ENCODE measurements around the gene CFAP299.
"Not testable (repeated sequence)": the region's sequence is repeated elsewhere in the genome, so short reads cannot be mapped to it uniquely, and the experiment has no call there.

CFAP299 gene

DNA sequence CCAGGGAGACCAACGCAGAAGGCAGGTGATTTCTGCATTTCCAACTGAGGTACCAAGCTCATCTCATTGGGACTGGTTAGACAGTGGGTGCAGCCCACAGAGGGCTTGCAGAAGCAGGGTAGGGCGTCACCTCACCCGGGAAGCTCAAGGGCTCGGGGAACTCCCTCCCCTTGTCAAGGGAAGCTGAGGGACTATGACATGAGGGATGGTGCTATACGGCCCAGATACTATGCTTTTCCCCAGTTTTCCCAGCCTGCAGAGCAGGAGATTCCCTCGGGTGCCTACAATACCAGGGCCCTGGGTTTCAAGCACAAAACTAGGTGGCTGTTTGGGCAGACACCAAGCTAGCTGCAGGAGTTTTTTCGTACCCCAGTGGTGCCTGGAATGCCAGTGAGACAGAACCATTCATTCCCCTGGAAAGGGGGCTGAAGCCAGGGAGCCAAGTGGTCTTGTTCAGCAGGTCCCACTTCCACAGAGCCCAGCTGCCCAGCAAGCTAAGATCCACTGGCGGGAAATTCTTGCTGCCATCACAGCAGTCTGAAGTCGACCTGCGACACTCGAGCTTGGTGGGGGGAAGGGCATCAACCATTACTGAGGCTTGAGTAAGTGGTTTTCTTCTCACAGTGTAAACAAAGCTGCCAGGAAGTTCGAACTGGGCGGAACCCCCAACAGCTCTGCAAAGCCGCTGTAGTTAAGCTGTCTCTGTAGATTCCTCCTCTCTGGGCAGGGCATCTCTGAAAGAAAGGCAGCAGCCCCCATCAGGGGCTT is 103.9 kb downstream of the CFAP299 start:
- not testable (repeated sequence) for DNase-seq

DNA sequence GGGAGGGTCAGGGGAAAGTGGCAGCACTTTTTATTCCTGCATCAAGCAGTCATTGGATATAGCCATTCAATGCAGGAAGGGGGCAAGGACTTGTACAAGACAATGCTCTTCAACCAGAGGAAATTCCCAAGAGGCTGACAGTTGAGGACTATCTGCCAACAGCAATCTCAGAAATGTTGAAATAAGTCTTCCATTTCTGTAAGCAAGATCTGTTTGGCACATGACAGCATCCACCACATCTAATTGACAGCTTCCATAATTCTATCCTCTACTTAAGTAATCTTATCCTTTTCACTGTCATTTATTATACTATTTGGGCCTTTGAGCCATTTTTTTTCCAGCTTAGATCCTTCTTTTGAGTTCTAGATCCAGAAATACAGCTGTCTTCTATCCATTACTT is 110.7 kb downstream of the CFAP299 start:
- DNase-seq: no peak

DNA sequence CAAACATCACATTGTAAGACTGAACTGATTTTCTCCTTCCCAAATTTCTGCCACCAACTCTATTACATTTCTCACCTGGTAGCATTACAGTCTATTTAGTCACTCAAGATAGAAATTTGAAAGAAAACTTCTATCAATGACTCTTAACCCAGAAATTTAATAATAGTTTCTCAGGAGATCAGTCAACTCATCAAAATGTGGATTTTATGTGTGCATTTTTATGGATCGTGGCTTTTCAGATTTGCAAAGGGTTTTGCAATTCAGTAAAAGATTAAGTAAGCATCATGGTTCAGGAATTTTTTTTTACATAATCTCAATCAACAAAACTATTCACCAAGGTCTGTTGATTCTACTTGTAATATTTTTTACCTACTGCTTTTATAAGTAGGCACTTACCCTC is 111.1 kb downstream of the CFAP299 start:
- DNase-seq: no peak

DNA sequence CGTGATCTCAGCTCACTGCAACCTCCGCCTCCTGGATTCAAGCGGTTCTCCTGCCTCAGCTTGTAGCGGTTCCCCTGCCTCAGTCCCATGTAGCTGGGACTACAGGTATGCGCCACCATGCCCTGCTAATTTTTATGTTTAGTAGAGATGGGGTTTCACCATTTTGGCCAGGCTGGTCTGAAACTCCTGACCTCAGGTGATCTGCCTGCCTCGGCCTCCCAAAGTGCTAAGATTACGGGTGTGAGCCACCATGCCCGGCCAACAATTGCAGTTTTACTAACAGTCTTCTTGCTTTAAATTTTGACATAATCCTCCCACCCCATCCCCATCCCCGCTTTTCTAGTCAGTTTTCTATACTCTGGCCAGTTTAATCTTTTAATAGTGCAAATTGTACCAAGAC is 112.0 kb downstream of the CFAP299 start:
- no peak for DNase-seq

DNA sequence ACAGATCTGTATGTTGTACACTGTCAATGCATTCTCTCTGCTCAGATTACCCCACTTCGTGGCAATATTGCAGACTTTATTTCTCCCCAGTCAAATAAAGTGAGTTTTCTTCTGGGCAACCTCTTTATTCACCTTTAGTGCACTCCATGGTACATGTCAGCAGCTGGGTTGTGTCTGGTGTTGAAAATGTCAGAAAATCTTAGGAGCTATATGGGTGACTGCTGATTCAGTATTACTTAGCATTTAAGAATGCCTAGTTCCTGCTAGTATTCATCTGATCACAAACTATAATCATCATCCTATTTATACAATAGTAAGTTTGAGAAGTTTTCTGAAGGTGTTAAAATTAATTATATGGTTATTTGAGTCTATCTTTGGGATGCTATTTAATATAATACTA is 112.5 kb downstream of the CFAP299 start:
- DNase-seq: no peak

DNA sequence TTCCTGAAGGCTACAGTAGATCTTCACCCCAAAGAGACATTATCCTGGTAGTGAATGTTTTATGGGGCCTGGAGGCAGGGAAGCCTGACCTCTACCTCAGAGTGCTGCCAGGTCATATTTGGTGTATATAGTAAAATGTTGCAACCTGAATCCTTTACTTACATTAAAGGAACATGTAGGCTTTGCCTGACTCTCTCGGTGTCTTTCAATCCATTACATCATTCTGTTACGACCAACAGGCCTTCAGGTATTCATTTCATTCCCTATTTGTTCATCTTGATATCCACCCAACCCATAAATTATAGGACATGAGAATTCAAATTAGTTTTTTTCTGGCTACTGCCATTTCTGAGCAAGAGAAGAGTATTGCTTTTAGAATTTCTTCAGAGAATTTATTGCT is 116.5 kb downstream of the CFAP299 start:
- no peak for DNase-seq

DNA sequence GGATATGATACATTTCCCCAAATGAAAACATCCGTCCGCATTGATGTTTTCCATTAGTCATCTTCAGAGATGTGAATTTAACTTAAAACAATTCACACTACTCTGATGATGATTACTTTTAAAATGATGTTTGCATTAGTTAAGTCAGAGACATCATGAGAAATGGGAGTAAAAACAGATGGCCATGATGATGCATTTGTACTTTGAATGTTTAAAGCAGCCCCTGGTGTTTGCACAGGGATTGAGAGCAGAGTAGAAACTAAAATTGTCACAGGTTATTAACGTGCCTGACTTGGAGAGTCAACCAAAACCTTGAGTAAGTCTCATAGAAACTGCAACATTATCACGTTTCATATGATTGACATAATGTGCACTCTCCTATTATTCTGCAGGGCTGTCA is 117.2 kb downstream of the CFAP299 start:
- DNase-seq: no peak

DNA sequence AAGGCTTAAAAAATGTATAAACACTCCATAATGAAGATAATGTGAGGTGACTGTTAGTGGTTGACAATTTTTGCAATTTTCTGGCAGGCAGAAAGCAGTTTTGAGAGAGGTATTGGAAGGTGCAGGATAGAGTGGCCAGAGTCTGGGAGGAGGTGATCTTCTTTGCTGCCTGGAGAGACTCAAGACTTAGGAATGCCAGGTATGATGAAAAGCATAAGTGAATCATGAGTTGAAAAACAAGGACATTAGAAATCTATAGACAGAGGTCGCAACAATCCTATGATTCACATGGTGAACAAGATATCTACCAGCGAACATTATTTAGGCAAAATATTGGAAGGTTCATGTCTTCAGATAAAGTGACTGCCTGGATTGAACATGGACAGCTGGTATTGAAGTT is 118.5 kb downstream of the CFAP299 start:
- DNase-seq: no peak

DNA sequence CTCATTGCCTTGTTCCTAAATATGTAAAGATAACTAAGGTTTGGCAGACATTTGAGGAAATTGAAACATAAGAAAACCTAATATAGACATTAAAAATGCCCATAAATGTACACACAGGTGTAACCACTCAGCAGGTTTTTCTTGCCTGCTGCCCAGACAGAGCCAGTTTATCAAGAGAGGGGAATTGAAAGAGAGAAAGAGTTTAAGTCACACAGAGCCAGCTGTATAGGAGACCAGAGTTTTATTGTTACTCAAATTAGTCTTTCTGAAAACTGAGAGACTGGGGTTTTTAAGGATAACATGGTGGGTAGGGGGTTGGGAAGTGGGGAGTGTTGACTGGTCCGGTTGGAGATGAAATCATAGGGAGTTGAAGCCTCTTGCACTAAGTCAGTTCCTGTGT is 119.0 kb downstream of the CFAP299 start:
- no peak for DNase-seq

DNA sequence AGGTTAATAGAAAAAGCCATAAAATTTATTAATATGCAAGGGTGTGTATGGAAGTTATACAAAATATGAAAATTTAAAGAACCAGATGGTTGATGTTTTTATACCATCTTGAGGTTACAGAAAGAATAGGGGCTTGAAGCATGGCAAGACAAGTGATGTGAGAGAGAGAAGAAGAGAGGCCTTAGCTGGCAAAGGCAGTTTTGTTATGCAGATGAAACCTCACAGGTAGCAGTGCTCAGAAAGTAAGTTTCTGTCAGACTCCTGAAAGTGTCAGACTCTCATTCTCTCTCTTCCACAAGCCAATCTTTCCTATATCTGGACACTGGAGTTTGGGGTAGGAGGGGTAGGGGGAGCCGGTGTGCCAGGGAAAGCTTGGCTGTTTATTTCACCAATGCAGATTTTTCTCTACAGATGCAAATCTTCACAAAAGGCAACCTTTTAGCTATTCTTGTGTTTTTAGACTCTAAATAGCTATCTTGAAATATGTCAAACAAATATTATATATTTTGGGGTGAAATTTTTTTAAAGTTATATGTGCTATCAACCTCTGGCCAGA is 124.5 kb downstream of the CFAP299 start:
- DNase-seq: no peak

DNA sequence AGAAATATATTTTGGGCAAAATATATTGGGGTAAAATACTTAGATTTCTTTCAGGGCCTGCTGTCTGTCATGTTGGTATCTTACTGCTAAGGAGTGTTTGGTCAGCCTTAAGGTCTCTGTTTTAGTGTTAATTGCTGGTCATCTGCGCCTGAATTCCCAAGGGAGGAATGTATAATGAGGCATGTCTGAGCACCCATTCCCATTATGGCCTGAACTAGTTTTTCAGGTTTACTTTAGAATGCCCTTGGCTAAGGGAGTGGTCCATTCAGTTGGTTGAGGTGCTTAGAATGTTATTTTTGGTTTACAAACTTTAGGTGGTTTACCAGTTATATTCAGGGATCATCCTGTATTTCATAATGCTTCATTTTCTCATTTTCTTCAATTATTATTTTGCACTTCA is 125.9 kb downstream of the CFAP299 start:
- no peak for DNase-seq

DNA sequence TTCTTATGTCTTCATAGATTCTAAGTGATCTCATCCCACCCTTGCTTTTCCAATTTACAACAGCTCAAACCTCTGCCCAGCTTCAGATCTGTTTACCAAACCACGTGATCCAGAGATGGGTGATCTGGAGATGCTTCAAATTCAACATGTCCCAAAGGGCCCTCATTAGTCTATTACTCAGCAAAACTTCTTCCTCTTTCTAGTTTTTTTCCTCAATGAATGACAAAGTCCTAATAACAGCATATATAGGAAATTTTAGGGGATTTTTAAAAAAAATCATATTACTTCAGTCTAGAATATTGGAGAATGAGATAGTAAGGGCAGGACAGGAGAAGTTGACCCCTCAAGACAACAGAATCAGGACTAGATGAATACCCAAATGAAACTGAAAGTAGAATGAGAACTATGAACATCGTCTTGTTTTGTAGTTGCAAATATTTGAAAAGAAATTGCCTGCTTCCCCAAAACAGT is 127.1 kb downstream of the CFAP299 start:
- DNase-seq: no peak

DNA sequence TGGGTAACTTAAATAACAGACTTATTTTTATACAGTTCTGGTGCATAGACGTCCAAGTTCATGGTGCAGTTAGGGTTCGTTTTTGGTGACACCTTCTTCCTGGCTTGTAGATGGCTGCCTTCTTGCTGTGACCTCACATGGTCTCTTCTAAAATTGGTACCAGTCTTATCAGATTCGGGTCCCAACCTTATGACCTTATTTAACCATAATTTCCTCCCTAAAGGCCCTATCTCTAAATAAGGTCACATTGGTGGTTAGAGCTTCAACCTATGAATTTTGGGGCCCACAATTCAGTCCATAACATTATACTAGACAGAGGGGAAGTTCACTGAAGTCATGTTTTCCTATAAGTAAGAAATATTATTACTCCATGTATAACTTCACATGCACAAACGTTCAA is 128.0 kb downstream of the CFAP299 start:
- DNase-seq: no peak

DNA sequence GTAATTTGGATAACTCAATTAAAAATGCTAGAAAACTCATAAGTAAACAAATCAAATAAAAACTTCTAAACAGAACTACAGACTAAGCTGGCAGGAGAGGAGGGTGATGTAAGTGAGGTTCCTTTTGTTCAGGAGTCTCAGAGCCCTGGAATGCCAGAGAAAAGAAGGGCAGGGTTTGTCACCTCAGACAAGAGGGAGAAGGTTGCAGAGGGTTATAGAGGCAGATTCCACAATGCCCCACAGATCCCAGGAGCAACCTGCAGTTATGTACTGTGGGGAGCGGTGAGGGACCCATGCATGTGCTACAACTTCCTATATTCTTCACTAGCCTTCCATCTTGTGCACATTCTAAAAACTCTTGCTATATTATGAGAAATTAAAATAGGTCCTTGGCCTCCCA is 129.7 kb downstream of the CFAP299 start:
- no peak for DNase-seq

DNA sequence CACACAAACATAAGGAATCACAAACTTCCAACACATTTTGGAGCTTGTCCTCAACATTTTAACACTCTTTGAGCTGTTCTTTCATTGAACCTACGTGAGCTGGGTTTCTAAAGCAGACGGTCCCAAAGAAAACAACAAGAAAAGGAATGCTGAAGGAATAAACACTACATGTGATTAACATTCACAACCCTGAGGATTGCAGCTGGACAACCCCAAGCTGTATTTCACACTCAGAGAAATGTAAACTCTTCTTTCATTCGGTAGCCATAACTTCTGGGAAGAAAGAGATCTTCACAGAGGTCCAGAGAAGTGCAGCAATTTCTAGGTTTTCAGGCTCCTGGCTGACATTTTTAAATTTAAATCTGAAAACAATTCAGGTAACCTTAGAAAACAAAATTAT is 130.2 kb downstream of the CFAP299 start:
- no peak for DNase-seq

DNA sequence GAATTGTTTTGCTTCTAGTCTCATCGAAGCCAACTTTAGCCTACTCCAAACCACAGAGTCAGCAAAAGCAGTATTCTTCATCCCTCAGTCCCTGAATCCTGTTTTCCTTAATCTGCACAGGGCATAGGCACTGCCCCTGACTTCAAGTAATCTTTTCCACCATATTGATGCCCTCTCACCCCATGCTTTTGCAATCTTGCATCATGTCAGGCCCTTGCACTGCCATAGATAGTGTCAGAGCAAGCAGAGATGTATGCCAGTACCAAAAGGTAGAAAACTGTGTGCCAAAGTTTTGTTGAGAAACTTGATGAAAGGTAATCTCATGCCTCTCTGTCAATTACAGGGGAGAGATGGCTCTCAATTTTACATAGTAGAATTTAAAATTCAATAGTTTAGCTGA is 131.1 kb downstream of the CFAP299 start:
- DNase-seq: no peak

DNA sequence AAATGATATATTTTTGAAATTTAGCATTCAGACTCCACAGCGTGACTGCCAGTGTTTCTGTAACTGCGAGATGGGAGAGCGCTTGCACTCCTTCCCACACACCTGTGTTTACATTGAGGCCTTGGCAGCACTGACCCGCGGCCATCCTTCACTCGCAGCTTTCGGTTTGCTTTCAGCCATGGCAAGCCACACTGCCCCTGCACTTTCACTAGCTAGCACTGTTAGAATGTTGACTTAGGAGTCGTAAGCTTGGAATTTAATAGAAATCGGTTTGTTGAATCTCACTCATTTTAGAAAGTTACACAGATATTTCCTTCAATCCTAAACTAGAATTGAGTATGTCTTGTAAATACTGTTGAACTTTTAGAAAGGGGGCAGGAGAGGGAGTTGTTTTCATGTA is 136.2 kb downstream of the CFAP299 start:
- no peak for DNase-seq

DNA sequence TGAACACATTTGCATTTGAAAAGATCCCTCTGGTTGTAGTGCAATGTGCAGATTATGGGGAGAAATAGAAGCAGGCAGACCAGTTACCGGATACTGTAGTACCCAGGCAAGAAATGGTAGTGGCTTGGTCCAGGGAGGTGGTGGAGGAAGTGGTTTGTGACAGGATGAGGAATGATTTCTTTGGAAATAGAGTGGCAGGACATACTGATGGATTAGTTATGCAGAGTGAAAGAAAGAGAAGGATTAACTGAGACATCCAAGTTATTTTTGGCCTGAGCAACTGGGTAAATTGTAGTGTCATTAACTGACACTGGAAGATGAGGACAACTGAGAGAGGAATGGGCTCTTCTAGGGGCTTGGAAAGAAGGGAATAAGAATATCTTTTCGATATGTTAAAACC is 139.7 kb downstream of the CFAP299 start:
- no peak for DNase-seq

DNA sequence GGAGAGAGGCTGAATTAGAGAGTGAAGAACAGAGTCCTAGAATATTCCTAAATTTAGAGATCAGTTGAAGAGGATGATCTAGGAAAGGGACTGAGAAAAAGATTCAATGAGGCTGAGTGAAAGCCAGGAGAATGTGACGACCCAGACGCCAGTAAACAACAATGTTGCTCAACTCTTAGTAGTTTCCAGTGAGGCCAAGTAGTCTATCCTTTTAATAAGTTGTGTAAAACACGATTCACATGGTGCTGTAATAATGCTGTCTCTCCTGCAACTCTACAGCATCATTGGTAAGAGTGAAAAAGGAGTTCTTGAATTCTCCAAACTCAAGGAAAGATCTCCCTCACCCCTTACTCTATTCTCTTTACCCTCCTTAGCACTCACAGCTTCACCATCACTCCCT is 140.3 kb downstream of the CFAP299 start:
- no peak for DNase-seq

DNA sequence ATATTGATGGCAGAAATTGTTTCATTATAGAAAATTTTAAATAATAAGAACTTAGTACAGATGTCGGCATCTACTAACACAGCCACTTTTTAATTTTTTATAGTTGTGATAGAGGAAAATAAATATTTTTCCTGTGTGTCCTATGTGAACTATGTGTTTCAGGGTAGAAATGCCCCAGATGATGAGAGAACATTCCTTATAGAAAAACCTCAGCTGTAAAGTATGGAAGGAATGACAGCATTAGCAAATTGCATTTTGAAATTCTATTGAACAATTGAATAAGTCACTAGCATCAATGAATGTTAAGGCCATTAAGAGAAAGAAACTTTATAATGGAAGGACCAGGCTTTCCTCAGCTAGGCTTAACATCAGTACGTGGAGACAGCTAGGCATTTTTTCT is 149.2 kb downstream of the CFAP299 start:
- DNase-seq: no peak

DNA sequence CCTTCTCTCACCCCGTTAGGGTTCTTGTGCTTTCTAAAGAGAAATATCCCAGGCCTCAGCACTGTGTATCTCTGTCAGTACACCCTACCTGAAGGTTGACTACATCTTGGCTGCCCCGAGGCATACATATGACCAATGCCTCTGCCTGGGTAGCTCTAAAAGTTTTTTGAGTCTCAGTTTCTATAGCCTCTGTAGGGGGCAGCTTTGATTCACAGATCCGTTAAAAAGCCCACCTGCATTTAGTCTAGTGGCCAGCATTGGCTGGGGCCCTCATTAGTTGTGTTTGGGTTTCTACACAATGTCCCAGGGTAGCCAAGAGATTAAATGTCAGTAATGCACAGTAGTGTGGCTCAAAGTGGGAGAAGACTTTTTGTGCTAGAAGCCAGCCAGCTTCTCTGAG is 151.1 kb downstream of the CFAP299 start:
- DNase-seq: no peak

DNA sequence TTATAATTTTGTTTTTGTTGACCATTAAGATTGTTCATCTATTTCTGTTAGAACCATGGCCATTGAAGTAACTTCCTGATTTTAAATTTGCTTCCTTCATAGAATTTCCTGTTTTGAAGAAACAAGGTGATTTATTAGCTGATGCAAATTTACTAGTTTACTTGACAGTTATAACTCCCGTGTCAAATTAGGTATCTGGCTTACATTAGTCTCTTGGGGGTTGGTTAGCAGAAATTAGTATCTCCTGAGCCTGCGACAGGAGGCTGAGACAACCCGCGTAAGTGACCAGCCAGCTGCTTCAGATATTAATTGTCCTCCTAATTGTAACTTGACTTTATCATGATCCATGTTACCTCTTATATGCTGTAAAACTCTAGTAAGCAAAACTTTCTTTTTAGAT is 154.3 kb downstream of the CFAP299 start:
- no peak for DNase-seq

DNA sequence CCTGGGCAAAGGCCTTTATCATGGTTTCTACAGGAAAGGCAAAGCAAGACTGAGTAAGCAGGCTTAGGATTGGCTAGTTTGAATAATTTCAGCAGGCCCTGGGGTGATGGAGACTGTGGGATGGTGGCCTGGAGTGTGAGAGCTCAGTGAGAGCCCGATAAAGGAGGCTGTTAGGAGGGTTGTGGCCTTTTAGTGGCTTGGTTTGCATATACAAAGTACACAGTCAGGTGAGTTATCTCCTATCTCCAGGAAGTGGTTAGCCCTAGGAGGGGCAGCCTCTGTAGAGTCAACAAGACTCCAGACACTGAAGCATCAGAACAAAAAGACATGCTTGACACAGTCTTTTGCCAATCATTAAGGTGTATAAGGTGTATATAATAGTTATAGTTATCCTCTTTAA is 157.2 kb downstream of the CFAP299 start:
- no peak for DNase-seq

DNA sequence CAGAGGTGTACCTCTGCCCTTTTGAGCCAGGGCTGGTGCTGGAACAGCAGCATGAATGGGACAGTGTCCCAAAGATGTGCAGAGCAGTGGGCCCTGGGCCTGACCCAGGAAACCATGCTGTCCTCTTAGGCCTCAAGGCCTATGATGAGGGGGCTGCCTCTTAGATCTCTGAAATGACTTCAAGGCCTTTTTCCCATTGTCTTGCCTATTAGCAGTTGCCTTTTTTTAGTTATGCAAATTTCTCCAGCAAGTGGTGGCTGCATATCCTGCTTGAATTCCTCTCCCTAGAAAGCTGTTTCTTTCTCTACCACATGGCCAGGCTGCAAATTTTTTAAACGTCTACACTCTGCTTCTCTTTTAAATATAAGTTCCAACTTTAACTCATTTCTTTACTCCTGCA is 160.3 kb downstream of the CFAP299 start:
- no peak for DNase-seq
